H1 (cell line): ENCODE measurements around the gene PTX4. TPM values are rescaled to one million over a fixed set of nuclear protein-coding genes. Genes with fewer than 3 reads are reported as not detected.

Experiments
- CTCF ChIA-PET: fragments of 300-600 bp; sonication (Branson Sonifier 250); formaldehyde crosslinking; loops from one replicate; lab custom pipeline; 2021; ENCODE audit not compliant: partially characterized antibody; lab: Charles Lee
- POLR2A ChIA-PET: fragments of 300-600 bp; sonication (Branson Sonifier 250); formaldehyde crosslinking; loops from one replicate; lab custom pipeline; 2021; ENCODE audit warnings: inconsistent platforms; ENCODE audit not compliant: partially characterized antibody; lab: Charles Lee
- DNase-seq, 2 experiments: peaks; one replicate each; pipeline versions ENCODE4 v3.0.0 to v3.0.0-alpha.2; 2010 to 2022; ENCODE audit warnings: low spot score in 2 of 2, low read depth in 1 of 2, mixed read lengths in 1 of 2
- FAIRE-seq: peaks from 2 replicates; lab custom pipeline; 2011; peaks lifted over from hg19 to GRCh38; lab: Jason Lieb, UNC
- H2AFZ ChIP-seq: 2 replicates; pipeline ENCODE4 v1.8.1; 2012; ENCODE audit warnings: low read length, inconsistent platforms
- H2AK5ac ChIP-seq: 2 replicates; pipeline ENCODE4 v1.6.1; 2013; ENCODE audit warnings: low read depth, low read length
- H2BK120ac ChIP-seq: replicated peaks from 2 replicates; pipeline ENCODE3; 2013; ENCODE audit warnings: low read depth, low read length, inconsistent platforms
- H2BK12ac ChIP-seq: 2 replicates; pipeline ENCODE4 v1.6.1; 2013; ENCODE audit warnings: low read depth, low read length
- H2BK15ac ChIP-seq: 2 replicates; pipeline ENCODE4 v1.6.1; 2013; ENCODE audit warnings: low read length
- H2BK20ac ChIP-seq: 2 replicates; pipeline ENCODE4 v1.6.1; 2013; ENCODE audit warnings: low read length
- H2BK5ac ChIP-seq: 2 replicates; pipeline ENCODE4 v1.6.1; 2013; ENCODE audit warnings: low read depth, low read length
- H3K14ac ChIP-seq: 2 replicates; pipeline ENCODE4 v1.6.1; 2013; ENCODE audit warnings: inconsistent platforms; ENCODE audit not compliant: insufficient read length
- H3K18ac ChIP-seq: 2 replicates; pipeline ENCODE4 v1.6.1; 2013; ENCODE audit warnings: low read length; ENCODE audit errors: extremely low read depth
- H3K23ac ChIP-seq: 2 replicates; pipeline ENCODE4 v1.6.1; 2013; ENCODE audit warnings: inconsistent platforms; ENCODE audit not compliant: insufficient read length
- H3K23me2 ChIP-seq: 2 replicates; pipeline ENCODE4 v1.6.1; 2013; ENCODE audit warnings: low read depth, low read length
- H3K27ac ChIP-seq: 2 replicates; pipeline ENCODE4 v1.6.1; 2011; ENCODE audit warnings: low read depth, low read length, inconsistent platforms
- H3K27me3 ChIP-seq, 4 experiments: replicated peaks in 1 of 4; 1 replicate in 1 of 4; 2 replicates in 3 of 4; pipeline versions ENCODE4 v1.6.1 to v1.8.1; 2011 to 2013; ENCODE audit warnings: low read length in 3 of 4, mild to moderate bottlenecking in 3 of 4, inconsistent platforms in 2 of 4, mixed read lengths in 2 of 4, moderate library complexity in 1 of 4; ENCODE audit not compliant: control insufficient read depth in 3 of 4, insufficient read depth in 3 of 4; ENCODE audit errors: extremely low read depth in 1 of 4
- H3K36me3 ChIP-seq, 4 experiments: 2 replicates each; pipeline versions ENCODE4 v1.6.1 to v1.8.1; 2011 to 2013; ENCODE audit warnings: mild to moderate bottlenecking in 4 of 4, low read length in 3 of 4, moderate library complexity in 2 of 4, control low read depth in 1 of 4, inconsistent platforms in 1 of 4; ENCODE audit not compliant: insufficient read depth in 4 of 4, control insufficient read depth in 2 of 4
- H3K4ac ChIP-seq: replicated peaks from 2 replicates; pipeline ENCODE3; 2013; ENCODE audit warnings: low read length, low read depth, mixed read lengths, inconsistent platforms; ENCODE audit not compliant: insufficient read length
- H3K4me1 ChIP-seq, 4 experiments: replicated peaks in 1 of 4; 1 replicate in 1 of 4; 2 replicates in 3 of 4; pipeline versions ENCODE4 v1.6.1 to v1.8.1; 2011 to 2013; ENCODE audit warnings: low read length in 3 of 4, inconsistent platforms in 2 of 4, mixed read lengths in 1 of 4; ENCODE audit not compliant: insufficient read depth in 4 of 4, control insufficient read depth in 3 of 4
- H3K4me2 ChIP-seq, 2 experiments: 2 replicates each; pipeline versions ENCODE4 v1.6.1 to v1.8.1; 2011 to 2013; ENCODE audit warnings: low read depth in 2 of 2, low read length in 2 of 2, control low read depth in 1 of 2, inconsistent platforms in 1 of 2, mild to moderate bottlenecking in 1 of 2; ENCODE audit not compliant: insufficient read depth in 1 of 2
- H3K4me3 ChIP-seq, 4 experiments: fragments of 200-600, 300-600 bp in 1 of 4; sonication (generic), shearing (Covaris generic), sonication (Bioruptor Twin) in 1 of 4; 2 replicates each; pipeline versions ENCODE4 v1.5.1 to v1.8.1; 2011 to 2016; ENCODE audit warnings: low read length in 4 of 4, low read depth in 3 of 4, control low read depth in 2 of 4, inconsistent platforms in 2 of 4, mild to moderate bottlenecking in 2 of 4, mixed read lengths in 1 of 4, moderate library complexity in 1 of 4; ENCODE audit not compliant: insufficient read depth in 2 of 4; ENCODE audit errors: extremely low read depth in 1 of 4
- H3K56ac ChIP-seq: replicated peaks from 2 replicates; pipeline ENCODE3; 2013; ENCODE audit warnings: low read depth, mild to moderate bottlenecking, mixed read lengths, low read length, inconsistent platforms; ENCODE audit not compliant: insufficient read length
- H3K79me1 ChIP-seq: 2 replicates; pipeline ENCODE4 v1.6.1; 2013; ENCODE audit warnings: low read depth, low read length, control low read depth
- H3K79me2 ChIP-seq, 2 experiments: 2 replicates each; pipeline versions ENCODE4 v1.6.1 to v1.8.1; 2012 to 2013; ENCODE audit warnings: low read length in 2 of 2, mild to moderate bottlenecking in 2 of 2, inconsistent platforms in 1 of 2; ENCODE audit not compliant: insufficient read depth in 2 of 2, control insufficient read depth in 1 of 2
- H3K9ac ChIP-seq, 4 experiments: replicated peaks in 1 of 4; 1 replicate in 1 of 4; 2 replicates in 3 of 4; pipeline versions ENCODE4 v1.6.1 to v1.8.1; 2011 to 2013; ENCODE audit warnings: low read depth in 3 of 4, low read length in 3 of 4, control low read depth in 2 of 4, mild to moderate bottlenecking in 2 of 4, moderate library complexity in 2 of 4, inconsistent platforms in 1 of 4; ENCODE audit errors: extremely low read depth in 1 of 4
- H3K9me3 ChIP-seq, 2 experiments: 2 replicates each; pipeline versions ENCODE4 v1.6.1 to v1.8.1; 2012 to 2013; ENCODE audit warnings: mild to moderate bottlenecking in 2 of 2, moderate library complexity in 2 of 2, control low read depth in 1 of 2, inconsistent platforms in 1 of 2, low read depth in 1 of 2, low read length in 1 of 2, mixed read lengths in 1 of 2; ENCODE audit not compliant: insufficient read depth in 2 of 2
- H4K20me1 ChIP-seq, 2 experiments: replicated peaks in 1 of 2; 2 replicates each; pipeline versions ENCODE3 to v1.8.1; 2011 to 2013; ENCODE audit warnings: inconsistent platforms in 2 of 2, low read length in 2 of 2, mild to moderate bottlenecking in 1 of 2; ENCODE audit not compliant: insufficient read depth in 2 of 2, control insufficient read depth in 1 of 2
- H4K5ac ChIP-seq: 2 replicates; pipeline ENCODE4 v1.6.1; 2013; ENCODE audit warnings: low read length, low read depth, mixed read lengths, inconsistent platforms; ENCODE audit not compliant: insufficient read length
- H4K8ac ChIP-seq: 2 replicates; pipeline ENCODE4 v1.8.0; 2013; ENCODE audit warnings: mild to moderate bottlenecking, moderate library complexity, low read length, inconsistent platforms; ENCODE audit not compliant: insufficient read depth; ENCODE audit errors: extremely low read depth
- H4K91ac ChIP-seq: replicated peaks from 2 replicates; pipeline ENCODE3; 2013; ENCODE audit warnings: low read length, mixed read lengths, inconsistent platforms; ENCODE audit not compliant: insufficient read length
- EGR1 ChIP-seq: IDR thresholded peaks from 2 replicates; pipeline ENCODE4 v1.6.1; 2011; ENCODE audit warnings: low read depth, low read length, borderline replicate concordance
- GABPA ChIP-seq: IDR thresholded peaks from 2 replicates; pipeline ENCODE4 v1.6.1; 2011; ENCODE audit warnings: mild to moderate bottlenecking, low read length, moderate library complexity, borderline replicate concordance; ENCODE audit not compliant: insufficient read depth
- HDAC6 ChIP-seq: IDR thresholded peaks from one replicate; pipeline ENCODE4 v1.7.1; 2012; ENCODE audit warnings: low read depth, mild to moderate bottlenecking, inconsistent platforms, low read length, moderate library complexity
- JUND ChIP-seq: IDR thresholded peaks from 2 replicates; pipeline ENCODE4 v1.6.1; 2011; ENCODE audit warnings: mild to moderate bottlenecking, improper control_type of control experiment, low read length
- RFX5 ChIP-seq: IDR thresholded peaks from 2 replicates; pipeline ENCODE4 v1.6.1; 2011; ENCODE audit warnings: low read depth, low read length, improper control_type of control experiment, borderline replicate concordance
- SP1 ChIP-seq: IDR thresholded peaks from 2 replicates; pipeline ENCODE4 v1.6.1; 2011; ENCODE audit warnings: low read depth, low read length
- SUZ12 ChIP-seq: fragments of 200-600 bp; sonication (generic); IDR thresholded peaks from 2 replicates; pipeline ENCODE4 v1.6.1; 2012; ENCODE audit warnings: mild to moderate bottlenecking, inconsistent platforms, low read length, moderate library complexity, mixed read lengths
- WGBS, 2 experiments: shearing (Covaris generic) in 1 of 2; methylation state at CpG; one replicate each; pipeline versions ENCODE4 v1.1.6 to v1.1.7; 2013 to 2015; ENCODE audit warnings: low lambda C conversion rate in 2 of 2, mixed read lengths in 2 of 2, inconsistent platforms in 1 of 2, low coverage in 1 of 2, missing lambda C conversion rate in 1 of 2; ENCODE audit not compliant: insufficient replicate concordance in 2 of 2, insufficient coverage in 1 of 2, insufficient read length in 1 of 2; ENCODE audit errors: extremely low coverage in 1 of 2, missing lambda C conversion rate in 1 of 2; 5-methylcytosine and 5-hydroxymethylcytosine counted together
- polyA plus RNA-seq, 7 experiments: library from polyadenylated mRNA; depleted of rRNA in 3 of 7; stranded (reverse) in 5 of 7; unstranded in 2 of 7; fragments of >200 nt in 5 of 7; fragments of 200-250 nt in 2 of 7; gene quantifications; 1 replicate in 5 of 7; 2 replicates in 1 of 7; 4 replicates in 1 of 7; pipeline versions ENCODE4 v1.2.1 to v1.2.3, GENCODE V29; 2011 to 2013; ENCODE audit warnings: missing spikeins in 2 of 7, mixed read lengths in 2 of 7
- total RNA-seq: library from RNA; stranded (reverse); fragmentation: NEBNext Ultra II Directional; extraction: Animal tissue kit (Norgen Biotek cat#: 25700); gene quantifications from 2 replicates; pipeline ENCODE4 v1.2.1, GENCODE V29; 2021
- TF ChIP-seq, protein P1 (sequence below): IDR thresholded peaks from 2 replicates; pipeline ENCODE4 v1.6.1; 2011; ENCODE audit warnings: low read length, improper control_type of control experiment
- TF ChIP-seq, protein P2 (sequence below), 3 experiments: IDR thresholded peaks; 1 replicate in 2 of 3; 2 replicates in 1 of 3; pipeline versions ENCODE4 v1.5.1 to v1.6.1; 2011; ENCODE audit warnings: low read length in 3 of 3, mild to moderate bottlenecking in 3 of 3, inconsistent platforms in 2 of 3, low read depth in 1 of 3, moderate library complexity in 1 of 3; ENCODE audit not compliant: insufficient read depth in 1 of 3; ENCODE audit errors: control extremely low read depth in 1 of 3
- TF ChIP-seq, protein P3 (sequence below): IDR thresholded peaks from 2 replicates; pipeline ENCODE4 v1.6.1; 2012; ENCODE audit warnings: inconsistent platforms

Gene PTX4
- total and polyA plus RNA-seq, 2 of the 8 experiments (the other 6 are each of a cell fraction or from before 2014, with no cell fraction given): not detected

GRCh38 chr16:1437606-1438005 is 51.1 kb downstream of the PTX4 start:
- no peak overlapping the region for H2BK5ac ChIP-seq
- no peak overlapping the region for H4K91ac ChIP-seq
- no peaks in the 10 kb centered on the region for H4K20me1 ChIP-seq
- no peak overlapping the region for H3K56ac ChIP-seq
- POLR2A ChIA-PET: interaction anchor here (0.7 to 5.6 kb wide), 5 partner anchors 9 to 318 kb away, joined by 3 to 22 read pairs (median 4); partner anchors contain the start of gene UQCC4
- FAIRE-seq (no peak), DNase-seq (no peak)
- no peak overlapping the region for H2BK15ac ChIP-seq
- no peak overlapping the region for H2AK5ac ChIP-seq
- no peak overlapping the region for H2BK20ac ChIP-seq
- no peak overlapping the region for H3K27ac ChIP-seq
- no peak overlapping the region for H2AFZ ChIP-seq
- H3K9ac ChIP-seq: no peak overlapping the region
- H3K14ac ChIP-seq: no peak overlapping the region
- H4K8ac ChIP-seq: peak overlapping the region; percentile 51; the same call in 1 of the 2 replicates
- H3K9me3 ChIP-seq: no peaks in the 10 kb centered on the region
- H2BK120ac ChIP-seq: no peak overlapping the region
- no peak overlapping the region for H3K23ac ChIP-seq
- 85% methylated on average over 4 of the region's 22 CpGs; no CpG with 5 or more reads in 1 of the 2 experiments for WGBS, 2 experiments
- H3K18ac ChIP-seq: no peak overlapping the region
- H3K23me2 ChIP-seq: no peaks in the 10 kb centered on the region
- H3K27me3 ChIP-seq: no peaks in the 10 kb centered on the region
- H3K4ac ChIP-seq: no peak overlapping the region
- CTCF ChIA-PET: interaction anchor here (0.5 to 4.0 kb wide), 6 partner anchors 10 to 693 kb away, joined by 3 to 30 read pairs (median 4); no protein-coding TSS in a partner anchor
- H3K4me3 ChIP-seq: no peak overlapping the region
- no peaks in the 10 kb centered on the region for H3K36me3 ChIP-seq
- no peaks in the 10 kb centered on the region for H3K79me1 ChIP-seq
- no peak overlapping the region for H4K5ac ChIP-seq
- no peak overlapping the region for H2BK12ac ChIP-seq
- H3K4me1 ChIP-seq: no peaks in the 10 kb centered on the region; a peak in 1 of 7 replicates
- no peaks in the 10 kb centered on the region for H3K79me2 ChIP-seq
- no peak overlapping the region for H3K4me2 ChIP-seq
- TF ChIP-seq EGR1 (no peak), HDAC6 (no peak), GABPA (no peak), SUZ12 (no peak), RFX5 (no peak), JUND (no peak), SP1 (no peak)
- TF ChIP-seq, protein P1, sequence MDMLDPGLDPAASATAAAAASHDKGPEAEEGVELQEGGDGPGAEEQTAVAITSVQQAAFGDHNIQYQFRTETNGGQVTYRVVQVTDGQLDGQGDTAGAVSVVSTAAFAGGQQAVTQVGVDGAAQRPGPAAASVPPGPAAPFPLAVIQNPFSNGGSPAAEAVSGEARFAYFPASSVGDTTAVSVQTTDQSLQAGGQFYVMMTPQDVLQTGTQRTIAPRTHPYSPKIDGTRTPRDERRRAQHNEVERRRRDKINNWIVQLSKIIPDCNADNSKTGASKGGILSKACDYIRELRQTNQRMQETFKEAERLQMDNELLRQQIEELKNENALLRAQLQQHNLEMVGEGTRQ: no peak
- TF ChIP-seq, protein P2, sequence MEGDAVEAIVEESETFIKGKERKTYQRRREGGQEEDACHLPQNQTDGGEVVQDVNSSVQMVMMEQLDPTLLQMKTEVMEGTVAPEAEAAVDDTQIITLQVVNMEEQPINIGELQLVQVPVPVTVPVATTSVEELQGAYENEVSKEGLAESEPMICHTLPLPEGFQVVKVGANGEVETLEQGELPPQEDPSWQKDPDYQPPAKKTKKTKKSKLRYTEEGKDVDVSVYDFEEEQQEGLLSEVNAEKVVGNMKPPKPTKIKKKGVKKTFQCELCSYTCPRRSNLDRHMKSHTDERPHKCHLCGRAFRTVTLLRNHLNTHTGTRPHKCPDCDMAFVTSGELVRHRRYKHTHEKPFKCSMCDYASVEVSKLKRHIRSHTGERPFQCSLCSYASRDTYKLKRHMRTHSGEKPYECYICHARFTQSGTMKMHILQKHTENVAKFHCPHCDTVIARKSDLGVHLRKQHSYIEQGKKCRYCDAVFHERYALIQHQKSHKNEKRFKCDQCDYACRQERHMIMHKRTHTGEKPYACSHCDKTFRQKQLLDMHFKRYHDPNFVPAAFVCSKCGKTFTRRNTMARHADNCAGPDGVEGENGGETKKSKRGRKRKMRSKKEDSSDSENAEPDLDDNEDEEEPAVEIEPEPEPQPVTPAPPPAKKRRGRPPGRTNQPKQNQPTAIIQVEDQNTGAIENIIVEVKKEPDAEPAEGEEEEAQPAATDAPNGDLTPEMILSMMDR (IDR thresholded peaks at IDR 0.05; ENCODE audit: control extremely low read depth in 1 of 3, insufficient read depth in 1 of 3, low read depth in 1 of 3, low read length in 3 of 3): no peak
- TF ChIP-seq, protein P3, sequence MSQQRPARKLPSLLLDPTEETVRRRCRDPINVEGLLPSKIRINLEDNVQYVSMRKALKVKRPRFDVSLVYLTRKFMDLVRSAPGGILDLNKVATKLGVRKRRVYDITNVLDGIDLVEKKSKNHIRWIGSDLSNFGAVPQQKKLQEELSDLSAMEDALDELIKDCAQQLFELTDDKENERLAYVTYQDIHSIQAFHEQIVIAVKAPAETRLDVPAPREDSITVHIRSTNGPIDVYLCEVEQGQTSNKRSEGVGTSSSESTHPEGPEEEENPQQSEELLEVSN: no peak
